Chondrocyte (in vitro differentiated cells): ENCODE data around the gene CBL. TPM values are rescaled to one million over a fixed set of nuclear protein-coding genes. Genes with fewer than 3 reads are reported as not detected.

Experiments used
- DNase-seq: peaks from one replicate; pipeline ENCODE4 v3.0.0; 2021; ENCODE audit warnings: mixed read lengths, low spot score
- H3K27ac Mint-ChIP-seq: one replicate; pipeline ENCODE4 v1.8.0; 2021; ENCODE audit warnings: mild to moderate bottlenecking, moderate library complexity, mixed read lengths; ENCODE audit not compliant: unreplicated experiment
- H3K27me3 Mint-ChIP-seq: 2 replicates; pipeline ENCODE4 v1.8.0; 2021; ENCODE audit warnings: low read depth, mixed read lengths
- H3K36me3 Mint-ChIP-seq: 2 replicates; pipeline ENCODE4 v1.8.0; 2021; ENCODE audit warnings: low read depth, mixed read lengths
- H3K4me1 Mint-ChIP-seq: 2 replicates; pipeline ENCODE4 v1.8.0; 2021; ENCODE audit warnings: low read depth, mild to moderate bottlenecking, mixed read lengths
- H3K4me3 Mint-ChIP-seq: one replicate; pipeline ENCODE4 v1.8.0; 2021; ENCODE audit warnings: mild to moderate bottlenecking, moderate library complexity, mixed read lengths; ENCODE audit not compliant: unreplicated experiment
- H3K9me3 Mint-ChIP-seq: 2 replicates; pipeline ENCODE4 v1.8.0; 2021; ENCODE audit warnings: low read depth, mixed read lengths
- total RNA-seq: library from RNA; stranded (reverse); gene quantifications from 3 replicates; pipeline ENCODE4 v1.2.1, GENCODE V29; 2021
- TF ChIP-seq, protein P1 (sequence below): fragments of 200-600 bp; sonication (generic); IDR thresholded peaks from 2 replicates; pipeline ENCODE4 v1.5.0; 2021; ENCODE audit warnings: antibody characterized with exemption, mild to moderate bottlenecking, moderate library complexity

Gene CBL
- total RNA-seq, 1 donor from 2014 or later, result 25.8 TPM

DNA sequence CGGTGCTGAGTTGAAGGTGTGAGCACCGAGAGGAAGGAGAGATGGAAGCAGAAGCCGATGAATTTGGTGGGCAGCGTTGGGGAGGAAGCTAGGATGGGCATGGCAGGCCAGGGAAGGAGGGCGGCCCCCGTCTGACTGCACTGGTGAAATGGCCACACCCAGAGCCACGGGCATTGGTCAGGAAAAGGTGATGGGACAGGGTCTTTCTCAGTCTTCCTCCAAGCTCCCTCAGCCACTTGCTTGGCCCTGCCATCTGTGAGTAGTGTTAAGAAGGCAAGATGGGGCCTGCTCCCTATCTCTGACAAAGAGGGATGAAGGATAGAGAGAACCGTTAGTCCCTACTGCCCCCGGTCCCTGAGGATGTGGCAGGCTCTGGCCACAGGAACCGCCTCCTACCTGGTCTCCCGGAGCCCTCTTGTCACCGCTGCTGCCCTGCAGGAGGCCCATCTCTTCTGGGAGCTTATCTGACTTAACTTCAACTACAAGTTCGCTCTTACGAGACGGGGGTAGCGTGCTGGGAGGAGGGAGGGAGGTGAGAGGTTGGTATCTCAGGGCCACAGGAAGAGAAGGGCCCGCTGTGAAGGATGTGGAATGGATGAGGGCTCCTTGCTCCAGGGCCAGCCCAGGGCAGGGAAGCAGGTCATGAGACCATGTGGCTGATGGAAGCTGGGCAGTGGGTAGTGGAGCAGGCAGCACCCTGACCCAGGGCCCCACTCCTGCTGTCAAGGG lies 104.0 kb downstream of the CBL start:
- no peaks in the 10 kb centered on the region for H3K27me3 Mint-ChIP-seq
- H3K9me3 Mint-ChIP-seq, result no peaks in the 10 kb centered on the region
- H3K4me3 Mint-ChIP-seq, result no peak overlapping the region
- peaks cover 29% of the 10 kb centered on the region for H3K36me3 Mint-ChIP-seq
- DNase-seq, result no peak
- H3K27ac Mint-ChIP-seq, result peak overlapping the region; percentile 63
- H3K4me1 Mint-ChIP-seq, result peaks cover 37% of the 10 kb centered on the region
- TF ChIP-seq, protein P1, sequence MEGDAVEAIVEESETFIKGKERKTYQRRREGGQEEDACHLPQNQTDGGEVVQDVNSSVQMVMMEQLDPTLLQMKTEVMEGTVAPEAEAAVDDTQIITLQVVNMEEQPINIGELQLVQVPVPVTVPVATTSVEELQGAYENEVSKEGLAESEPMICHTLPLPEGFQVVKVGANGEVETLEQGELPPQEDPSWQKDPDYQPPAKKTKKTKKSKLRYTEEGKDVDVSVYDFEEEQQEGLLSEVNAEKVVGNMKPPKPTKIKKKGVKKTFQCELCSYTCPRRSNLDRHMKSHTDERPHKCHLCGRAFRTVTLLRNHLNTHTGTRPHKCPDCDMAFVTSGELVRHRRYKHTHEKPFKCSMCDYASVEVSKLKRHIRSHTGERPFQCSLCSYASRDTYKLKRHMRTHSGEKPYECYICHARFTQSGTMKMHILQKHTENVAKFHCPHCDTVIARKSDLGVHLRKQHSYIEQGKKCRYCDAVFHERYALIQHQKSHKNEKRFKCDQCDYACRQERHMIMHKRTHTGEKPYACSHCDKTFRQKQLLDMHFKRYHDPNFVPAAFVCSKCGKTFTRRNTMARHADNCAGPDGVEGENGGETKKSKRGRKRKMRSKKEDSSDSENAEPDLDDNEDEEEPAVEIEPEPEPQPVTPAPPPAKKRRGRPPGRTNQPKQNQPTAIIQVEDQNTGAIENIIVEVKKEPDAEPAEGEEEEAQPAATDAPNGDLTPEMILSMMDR, result no peak

DNA sequence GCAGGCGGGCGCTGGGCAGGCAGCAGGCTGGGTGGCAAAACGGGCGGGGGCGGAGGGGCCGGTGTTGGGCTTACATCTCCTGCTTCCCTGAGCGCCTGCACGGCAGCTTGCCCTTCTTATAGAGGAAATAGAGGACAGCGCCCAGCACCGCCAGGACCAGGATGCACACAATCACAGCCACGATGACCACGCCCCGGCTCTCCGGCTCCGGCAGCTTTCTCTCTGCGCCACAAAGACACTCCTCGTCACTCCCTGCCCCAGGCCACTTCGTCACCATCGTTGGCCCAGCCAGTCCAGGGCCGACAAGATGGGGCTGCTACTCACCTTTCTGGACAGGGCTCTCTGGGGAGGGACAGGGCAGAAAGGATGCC lies 104.5 kb downstream of the CBL start:
- TF ChIP-seq, protein P1, result no peak
- no peak for DNase-seq
- Mint-ChIP-seq H3K27me3 (no peaks in the 10 kb centered on the region), H3K4me3 (no peak overlapping the region), H3K36me3 (peaks cover 29% of the 10 kb centered on the region), H3K9me3 (no peaks in the 10 kb centered on the region), H3K4me1 (peaks cover 41% of the 10 kb centered on the region), H3K27ac (peak overlapping the region; percentile 51)

- H3K27ac Mint-ChIP-seq, result peak overlapping the region; percentile 83
- H3K36me3 Mint-ChIP-seq, result peaks cover 19% of the 10 kb centered on the region
- no peak for DNase-seq
- peak overlapping the region; percentile 80 for H3K4me3 Mint-ChIP-seq
- peaks cover 44% of the 10 kb centered on the region for H3K4me1 Mint-ChIP-seq
- TF ChIP-seq, protein P1, result no peak
- H3K9me3 Mint-ChIP-seq, result no peaks in the 10 kb centered on the region
- no peaks in the 10 kb centered on the region for H3K27me3 Mint-ChIP-seq
Observed at GRCh38 chr11:119314726-119315125, 108.6 kb downstream of the CBL start.

GRCh38 chr11:119315131-119316015 lies 109.2 kb downstream of the CBL start:
- no peaks in the 10 kb centered on the region for H3K9me3 Mint-ChIP-seq
- TF ChIP-seq, protein P1, result peak; percentile 62
- H3K27me3 Mint-ChIP-seq, result no peaks in the 10 kb centered on the region
- peaks cover 48% of the 10 kb centered on the region for H3K4me1 Mint-ChIP-seq
- H3K4me3 Mint-ChIP-seq, result peak overlapping the region; percentile 80
- no peak for DNase-seq
- H3K36me3 Mint-ChIP-seq, result peaks cover 16% of the 10 kb centered on the region
- peak overlapping the region; percentile 83 for H3K27ac Mint-ChIP-seq

- H3K36me3 Mint-ChIP-seq, result peaks cover 15% of the 10 kb centered on the region
- H3K27ac Mint-ChIP-seq, result peak overlapping the region; percentile 83
- H3K27me3 Mint-ChIP-seq, result no peaks in the 10 kb centered on the region
- TF ChIP-seq, protein P1, result no peak
- no peaks in the 10 kb centered on the region for H3K9me3 Mint-ChIP-seq
- peak overlapping the region; percentile 80 for H3K4me3 Mint-ChIP-seq
- peaks cover 51% of the 10 kb centered on the region for H3K4me1 Mint-ChIP-seq
- no peak for DNase-seq
Observed at GRCh38 chr11:119316016-119316728, 110.0 kb downstream of the CBL start.
